Upper lobe of left lung (tissue), 4 donors: ENCODE measurements around the gene SYCE3.

Experiments used
- CTCF ChIP-seq, 6 experiments: fragments of 450-650 bp in 4 of 6; fragments of 200-600 bp in 2 of 6; sonication (generic) in 2 of 6; IDR thresholded peaks; one replicate each; pipeline ENCODE4 v1.5.1; 2016 to 2019; ENCODE audit warnings: antibody characterized with exemption in 6 of 6
- POLR2A ChIP-seq, 4 donors: fragments of 450-650 bp; IDR thresholded peaks; one replicate each; pipeline ENCODE4 v1.5.1; 2016 to 2017; ENCODE audit warnings: antibody characterized with exemption in 4 of 4, mild to moderate bottlenecking in 2 of 4

GRCh38 chr22:50581031-50581949, 18.6 kb upstream of the SYCE3 start:
- no peak for TF ChIP-seq CTCF (IDR thresholded peaks at IDR 0.05)
- TF ChIP-seq POLR2A (IDR thresholded peaks at IDR 0.05), result no peak
